CD14-positive monocyte (primary cell): ENCODE data around the gene SLC16A7. TPM values are rescaled to one million over a fixed set of nuclear protein-coding genes. Genes with fewer than 3 reads are reported as not detected.

Experiments used
- DNase-seq, 3 donors: peaks; one replicate each; pipeline ENCODE4 v3.0.0-alpha.2; 2011 to 2022
- H2AFZ ChIP-seq: 2 replicates; pipeline ENCODE4 v1.6.0; 2012; ENCODE audit warnings: mild to moderate bottlenecking, low read depth, low read length, inconsistent platforms; ENCODE audit not compliant: insufficient read depth, poor library complexity, severe bottlenecking
- H3K27ac ChIP-seq, 2 donors: 1 replicate in 1 of 2; 2 replicates in 1 of 2; pipeline ENCODE4 v1.5.1; 2012 to 2013; ENCODE audit warnings: low read length in 2 of 2, control low read depth in 1 of 2, inconsistent platforms in 1 of 2, low read depth in 1 of 2, mild to moderate bottlenecking in 1 of 2
- H3K27me3 ChIP-seq, 2 donors: one replicate each; pipeline versions ENCODE4 v1.6.0 to v1.6.1; 2011 to 2013; ENCODE audit warnings: low read length in 2 of 2; ENCODE audit not compliant: control insufficient read depth in 2 of 2, insufficient read depth in 2 of 2
- H3K36me3 ChIP-seq, 2 donors: replicated peaks in 1 of 2; 1 replicate in 1 of 2; 2 replicates in 1 of 2; pipeline versions ENCODE4 v1.5.1 to v1.6.1; 2012 to 2013; ENCODE audit warnings: low read length in 2 of 2, control low read depth in 1 of 2, inconsistent platforms in 1 of 2, mild to moderate bottlenecking in 1 of 2; ENCODE audit not compliant: insufficient read depth in 2 of 2, control insufficient read depth in 1 of 2
- H3K4me1 ChIP-seq, 2 donors: 1 replicate in 1 of 2; 2 replicates in 1 of 2; pipeline versions ENCODE4 v1.5.1 to v1.6.1; 2012 to 2013; ENCODE audit warnings: low read length in 2 of 2, control low read depth in 1 of 2, inconsistent platforms in 1 of 2, mild to moderate bottlenecking in 1 of 2, moderate library complexity in 1 of 2; ENCODE audit not compliant: insufficient read depth in 2 of 2, control insufficient read depth in 1 of 2
- H3K4me2 ChIP-seq: replicated peaks from 2 replicates; pipeline ENCODE3; 2012; ENCODE audit warnings: low read length, moderate library complexity, mild to moderate bottlenecking; ENCODE audit not compliant: poor library complexity, severe bottlenecking; ENCODE audit errors: extremely low read depth
- H3K4me3 ChIP-seq, 3 experiments: fragments of 200-600 bp in 1 of 3; sonication (generic) in 1 of 3; replicated peaks in 1 of 3; 1 replicate in 2 of 3; 2 replicates in 1 of 3; pipeline ENCODE4 v1.5.1; 2011 to 2013; ENCODE audit warnings: low read length in 3 of 3, mild to moderate bottlenecking in 3 of 3, control low read depth in 2 of 3, low read depth in 2 of 3, inconsistent platforms in 1 of 3, moderate library complexity in 1 of 3
- H3K79me2 ChIP-seq: 2 replicates; pipeline ENCODE4 v1.6.0; 2012; ENCODE audit warnings: mild to moderate bottlenecking, control low read depth, inconsistent platforms, low read length, moderate library complexity; ENCODE audit not compliant: insufficient read depth
- H3K9ac ChIP-seq: 2 replicates; pipeline ENCODE4 v1.6.0; 2017; ENCODE audit warnings: low read length, mild to moderate bottlenecking; ENCODE audit not compliant: insufficient read depth, poor library complexity, severe bottlenecking
- H3K9me3 ChIP-seq, 2 donors: replicated peaks in 1 of 2; 1 replicate in 1 of 2; 2 replicates in 1 of 2; pipeline versions ENCODE4 v1.5.1 to v1.6.1; 2012 to 2013; ENCODE audit warnings: low read length in 2 of 2, control low read depth in 1 of 2; ENCODE audit not compliant: control insufficient read depth in 1 of 2, insufficient read depth in 1 of 2
- H4K20me1 ChIP-seq: 2 replicates; pipeline ENCODE4 v1.6.0; 2012; ENCODE audit warnings: mild to moderate bottlenecking, low read length, control low read depth, moderate library complexity; ENCODE audit not compliant: insufficient read depth
- H3K27ac Mint-ChIP-seq, 7 donors: one replicate each; pipeline ENCODE4 v1.8.0; 2020; ENCODE audit warnings: mild to moderate bottlenecking in 7 of 7, mixed read lengths in 7 of 7, moderate library complexity in 6 of 7, inconsistent platforms in 2 of 7
- H3K27me3 Mint-ChIP-seq, 3 donors: one replicate each; pipeline ENCODE4 v1.8.0; 2021 to 2022; ENCODE audit warnings: low read depth in 3 of 3, mild to moderate bottlenecking in 3 of 3, mixed read lengths in 3 of 3, moderate library complexity in 3 of 3, inconsistent platforms in 1 of 3
- H3K36me3 Mint-ChIP-seq, 2 donors: one replicate each; pipeline ENCODE4 v1.8.0; 2020; ENCODE audit warnings: mixed read lengths in 2 of 2, inconsistent platforms in 1 of 2, mild to moderate bottlenecking in 1 of 2
- H3K4me1 Mint-ChIP-seq: one replicate; pipeline ENCODE4 v1.8.0; 2020; ENCODE audit warnings: mild to moderate bottlenecking, mixed read lengths
- H3K4me3 Mint-ChIP-seq, 2 donors: one replicate each; pipeline ENCODE4 v1.8.0; 2020; ENCODE audit warnings: mild to moderate bottlenecking in 2 of 2, mixed read lengths in 2 of 2, moderate library complexity in 1 of 2
- H3K9me3 Mint-ChIP-seq, 7 donors: one replicate each; pipeline ENCODE4 v1.8.0; 2020 to 2022; ENCODE audit warnings: mixed read lengths in 7 of 7, mild to moderate bottlenecking in 6 of 7, moderate library complexity in 6 of 7, inconsistent platforms in 2 of 7
- WGBS: methylation state at CpG from one replicate; pipeline ENCODE4 v1.1.5; 2013; ENCODE audit warnings: missing lambda C conversion rate; ENCODE audit not compliant: insufficient coverage; 5-methylcytosine and 5-hydroxymethylcytosine counted together
- intact Hi-C, 2 donors: fragments of 100-400 bp; cut with micrococcal nuclease; formaldehyde crosslinking; loops; one replicate each; pipeline versions ENCODE4 v1.15.0 to v1.15.1; 2023
- polyA plus RNA-seq, 3 donors: library from polyadenylated mRNA; depleted of rRNA in 1 of 3; unstranded in 2 of 3; stranded (reverse) in 1 of 3; fragments of 300-500 nt in 2 of 3; fragments of >200 nt in 1 of 3; fragmentation: Illumina TruSeq in 2 of 3; gene quantifications; 1 replicate in 2 of 3; 2 replicates in 1 of 3; pipeline ENCODE4 v1.2.3, GENCODE V29; 2012 to 2021
- TF ChIP-seq, protein P1 (sequence below): fragments of 200-600 bp; IDR thresholded peaks from one replicate; pipeline ENCODE4 v1.8.0; 2022; ENCODE audit warnings: antibody characterized with exemption, mild to moderate bottlenecking

The SLC16A7 gene
- polyA plus RNA-seq, 3 donors: 6.9 to 16.9 (median 11.8) TPM

DNA sequence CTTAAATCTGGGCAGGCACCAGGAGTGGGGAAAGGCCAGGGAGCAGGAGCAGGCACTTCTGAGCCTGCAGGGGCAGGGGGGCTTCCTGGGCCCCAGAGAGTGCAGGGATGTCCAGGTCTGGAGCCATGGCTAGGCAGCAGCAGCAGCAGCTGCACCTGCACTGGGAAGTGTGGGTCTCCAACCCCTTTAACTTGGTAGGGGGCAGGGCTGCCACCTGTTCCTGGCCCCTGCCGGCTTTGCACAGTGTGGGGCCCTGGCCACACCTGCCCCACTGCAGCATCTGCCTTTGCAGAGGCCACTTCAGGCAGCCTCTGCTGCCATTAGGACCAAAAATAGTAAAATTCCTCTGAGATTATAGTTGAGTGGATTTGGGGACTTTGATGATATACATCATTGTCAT lies 138.5 kb downstream of the SLC16A7 start:
- H3K27me3 ChIP-seq: no peaks in the 10 kb centered on the region

GRCh38 chr12:59735231-59735630 lies 139.4 kb downstream of the SLC16A7 start:
- H3K9ac ChIP-seq: no peak overlapping the region
- no peaks in the 10 kb centered on the region for H4K20me1 ChIP-seq
- H3K27ac Mint-ChIP-seq: no peak overlapping the region
- no peaks in the 10 kb centered on the region for H3K27me3 ChIP-seq
- H3K4me1 ChIP-seq: no peaks in the 10 kb centered on the region
- H3K9me3 ChIP-seq: no peaks in the 10 kb centered on the region
- intact Hi-C loops: no loop called here
- DNase-seq: no peak
- peaks cover 6% of the 10 kb centered on the region in 2 donors for H3K36me3 Mint-ChIP-seq
- no peaks in the 10 kb centered on the region for H3K79me2 ChIP-seq
- H3K4me3 Mint-ChIP-seq: no peak overlapping the region
- no peak overlapping the region for H3K27ac ChIP-seq
- no peaks in the 10 kb centered on the region for H3K27me3 Mint-ChIP-seq
- no peak overlapping the region for H3K4me2 ChIP-seq
- H3K9me3 Mint-ChIP-seq: peaks cover 0 to 3% (median 0%) of the 10 kb centered on the region in 7 donors
- H3K4me1 Mint-ChIP-seq: peaks cover 3% of the 10 kb centered on the region
- H3K4me3 ChIP-seq: no peak overlapping the region
- no CpG with 5 or more reads among the region's 1 CpG for WGBS
- peaks cover 0 to 3% of the 10 kb centered on the region in 2 donors for H3K36me3 ChIP-seq
- TF ChIP-seq, protein P1, sequence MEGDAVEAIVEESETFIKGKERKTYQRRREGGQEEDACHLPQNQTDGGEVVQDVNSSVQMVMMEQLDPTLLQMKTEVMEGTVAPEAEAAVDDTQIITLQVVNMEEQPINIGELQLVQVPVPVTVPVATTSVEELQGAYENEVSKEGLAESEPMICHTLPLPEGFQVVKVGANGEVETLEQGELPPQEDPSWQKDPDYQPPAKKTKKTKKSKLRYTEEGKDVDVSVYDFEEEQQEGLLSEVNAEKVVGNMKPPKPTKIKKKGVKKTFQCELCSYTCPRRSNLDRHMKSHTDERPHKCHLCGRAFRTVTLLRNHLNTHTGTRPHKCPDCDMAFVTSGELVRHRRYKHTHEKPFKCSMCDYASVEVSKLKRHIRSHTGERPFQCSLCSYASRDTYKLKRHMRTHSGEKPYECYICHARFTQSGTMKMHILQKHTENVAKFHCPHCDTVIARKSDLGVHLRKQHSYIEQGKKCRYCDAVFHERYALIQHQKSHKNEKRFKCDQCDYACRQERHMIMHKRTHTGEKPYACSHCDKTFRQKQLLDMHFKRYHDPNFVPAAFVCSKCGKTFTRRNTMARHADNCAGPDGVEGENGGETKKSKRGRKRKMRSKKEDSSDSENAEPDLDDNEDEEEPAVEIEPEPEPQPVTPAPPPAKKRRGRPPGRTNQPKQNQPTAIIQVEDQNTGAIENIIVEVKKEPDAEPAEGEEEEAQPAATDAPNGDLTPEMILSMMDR: no peak
- H2AFZ ChIP-seq: no peak overlapping the region

More for the DNA sequence above, 138.5 kb downstream of the SLC16A7 start:
- no peaks in the 10 kb centered on the region for H3K27me3 Mint-ChIP-seq
- H3K36me3 Mint-ChIP-seq: peaks cover 6% of the 10 kb centered on the region in 2 donors
- H3K9me3 Mint-ChIP-seq: peaks cover 0 to 3% (median 0%) of the 10 kb centered on the region in 7 donors
- no peak overlapping the region for H3K4me2 ChIP-seq
- no peak overlapping the region for H2AFZ ChIP-seq
- no peaks in the 10 kb centered on the region for H3K9me3 ChIP-seq
- TF ChIP-seq, protein P1: no peak
- no peaks in the 10 kb centered on the region for H3K79me2 ChIP-seq
- H3K4me3 Mint-ChIP-seq: no peak overlapping the region
- H4K20me1 ChIP-seq: no peaks in the 10 kb centered on the region
- no peak overlapping the region for H3K9ac ChIP-seq
- no peak overlapping the region for H3K27ac ChIP-seq
- 100% methylated on average over 1 of the region's 1 CpG for WGBS
- DNase-seq: no peak
- peak overlapping the region in 1 of 7 donors; percentile 6 for H3K27ac Mint-ChIP-seq
- no peaks in the 10 kb centered on the region for H3K4me1 ChIP-seq
- peaks cover 3% of the 10 kb centered on the region for H3K4me1 Mint-ChIP-seq
- no peak overlapping the region for H3K4me3 ChIP-seq
- intact Hi-C loops: no loop called here
- H3K36me3 ChIP-seq: peaks cover 0 to 3% of the 10 kb centered on the region in 2 donors
